Calu3 (cell line): ENCODE measurements around the gene SAPCD1. TPM values are rescaled to one million over a fixed set of nuclear protein-coding genes. Genes with fewer than 3 reads are reported as not detected.

Experiments used
- BruUV-seq: library from RNA; stranded (reverse); fragments of 400-500 nt; replicated peaks from 2 replicates; lab custom pipeline; 2021; lab: Mats Ljungman, UMichigan
- CTCF ChIA-PET: fragments of 300-600 bp; sonication (Branson Sonifier 250); formaldehyde crosslinking; loops from one replicate; lab custom pipeline; 2022; ENCODE audit warnings: antibody characterized with exemption; lab: Charles Lee
- DNase-seq: peaks from one replicate; pipeline ENCODE4 v3.0.0; 2022
- H3K27ac Mint-ChIP-seq: one replicate; pipeline ENCODE4 v1.8.0; 2022; ENCODE audit warnings: mixed read lengths; ENCODE audit not compliant: unreplicated experiment
- H3K27me3 Mint-ChIP-seq: one replicate; pipeline ENCODE4 v1.8.0; 2022; ENCODE audit warnings: mixed read lengths; ENCODE audit not compliant: unreplicated experiment
- H3K36me3 Mint-ChIP-seq: one replicate; pipeline ENCODE4 v1.8.0; 2022; ENCODE audit warnings: mild to moderate bottlenecking, moderate library complexity, mixed read lengths; ENCODE audit not compliant: insufficient read depth, unreplicated experiment
- H3K4me1 Mint-ChIP-seq: one replicate; pipeline ENCODE4 v1.8.0; 2022; ENCODE audit warnings: mild to moderate bottlenecking, low read depth, mixed read lengths; ENCODE audit not compliant: unreplicated experiment
- H3K4me3 Mint-ChIP-seq: one replicate; pipeline ENCODE4 v1.8.0; 2022; ENCODE audit warnings: mild to moderate bottlenecking, low read depth, moderate library complexity, mixed read lengths; ENCODE audit not compliant: unreplicated experiment
- H3K9me3 Mint-ChIP-seq: one replicate; pipeline ENCODE4 v1.8.0; 2022; ENCODE audit warnings: low read depth, mixed read lengths; ENCODE audit not compliant: unreplicated experiment
- CTCF ChIP-seq: fragments of 200-600 bp; IDR thresholded peaks from one replicate; pipeline ENCODE4 v1.8.0; 2022; ENCODE audit warnings: antibody characterized with exemption; ENCODE audit not compliant: unreplicated experiment
- intact Hi-C: fragments of 100-400 bp; cut with micrococcal nuclease; formaldehyde crosslinking; loops from one replicate; pipeline ENCODE4 v1.10.0; 2022; ENCODE audit not compliant: unreplicated experiment
- total RNA-seq: library from RNA; stranded (reverse); gene quantifications from 2 replicates; pipeline ENCODE4 v1.2.3, GENCODE V29; 2022

Gene SAPCD1
- total RNA-seq, 1 experiment from 2014 or later, result 26.6 TPM

DNA sequence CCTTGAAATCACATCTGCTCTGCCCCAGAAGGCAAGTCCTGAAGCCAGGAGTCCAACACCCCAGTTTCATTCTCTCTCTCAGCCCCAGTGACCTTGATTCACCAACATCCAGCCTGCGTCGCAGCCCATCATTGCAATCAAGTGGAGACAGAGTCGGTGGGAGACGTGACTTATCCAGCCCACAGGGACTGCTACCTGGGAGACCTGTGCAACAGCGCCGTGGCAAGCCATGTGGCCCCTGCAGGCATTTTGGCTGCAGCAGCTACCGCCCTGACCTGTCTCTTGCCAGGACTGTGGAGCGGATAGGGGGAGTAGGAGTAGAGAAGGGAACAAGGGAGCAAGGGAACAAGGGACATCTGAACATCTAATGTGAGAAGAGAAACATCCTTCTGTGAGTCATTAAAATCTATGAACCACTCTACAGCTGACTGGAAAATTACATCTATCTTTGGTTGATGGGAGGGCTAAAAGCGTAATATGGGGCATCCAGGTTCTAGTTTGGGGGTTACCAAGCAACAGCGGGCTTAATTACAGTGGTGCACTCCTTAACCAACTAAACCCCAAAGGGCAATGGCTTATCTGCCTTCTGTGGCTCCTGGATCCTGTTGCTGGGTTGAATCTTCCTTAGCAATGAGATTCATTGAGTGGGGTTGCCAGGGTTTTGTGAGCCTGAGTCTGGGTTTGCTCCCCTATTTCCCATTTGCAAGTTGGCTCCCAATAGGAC lies 44.8 kb upstream of the SAPCD1 start:
- peak; percentile 58 for TF ChIP-seq CTCF
- H3K27me3 Mint-ChIP-seq, result peaks cover 35% of the 10 kb centered on the region
- H3K27ac Mint-ChIP-seq, result peak overlapping the region; percentile 26
- H3K36me3 Mint-ChIP-seq, result peaks cover 7% of the 10 kb centered on the region
- peak; percentile 77 for DNase-seq
- peak overlapping the region; percentile 24 for H3K4me3 Mint-ChIP-seq
- H3K9me3 Mint-ChIP-seq, result no peaks in the 10 kb centered on the region
- CTCF ChIA-PET, result interaction anchor here (0.5 to 0.6 kb wide), 2 partner anchors 9 to 20 kb away, joined by 3 to 10 read pairs; no protein-coding TSS in a partner anchor
- intact Hi-C loops, result no loop called here
- H3K4me1 Mint-ChIP-seq, result peaks cover 34% of the 10 kb centered on the region
- BruUV-seq, result no TSS peak

GRCh38 chr6:31718265-31718664 lies 44.2 kb upstream of the SAPCD1 start:
- peaks cover 7% of the 10 kb centered on the region for H3K36me3 Mint-ChIP-seq
- no TSS peak for BruUV-seq
- intact Hi-C loops, result no loop called here
- peak overlapping the region; percentile 26 for H3K27ac Mint-ChIP-seq
- CTCF ChIA-PET, result no interaction called here
- peak; percentile 88 for DNase-seq
- peaks cover 29% of the 10 kb centered on the region for H3K27me3 Mint-ChIP-seq
- no peak for TF ChIP-seq CTCF
- H3K9me3 Mint-ChIP-seq, result no peaks in the 10 kb centered on the region
- H3K4me1 Mint-ChIP-seq, result peaks cover 34% of the 10 kb centered on the region
- H3K4me3 Mint-ChIP-seq, result no peak overlapping the region

- H3K4me1 Mint-ChIP-seq, result peaks cover 34% of the 10 kb centered on the region
- no TSS peak for BruUV-seq
- no peak for DNase-seq
- intact Hi-C loops, result no loop called here
- H3K9me3 Mint-ChIP-seq, result no peaks in the 10 kb centered on the region
- no peak for TF ChIP-seq CTCF
- no peak overlapping the region for H3K4me3 Mint-ChIP-seq
- peak overlapping the region; percentile 26 for H3K27ac Mint-ChIP-seq
- H3K36me3 Mint-ChIP-seq, result peaks cover 12% of the 10 kb centered on the region
- CTCF ChIA-PET, result interaction anchor here (0.5 kb wide), 1 partner anchor 68 kb away, joined by 6 read pairs; no protein-coding TSS in a partner anchor
- H3K27me3 Mint-ChIP-seq, result peaks cover 22% of the 10 kb centered on the region
Observed at GRCh38 chr6:31719001-31719400, 43.5 kb upstream of the SAPCD1 start.

DNA sequence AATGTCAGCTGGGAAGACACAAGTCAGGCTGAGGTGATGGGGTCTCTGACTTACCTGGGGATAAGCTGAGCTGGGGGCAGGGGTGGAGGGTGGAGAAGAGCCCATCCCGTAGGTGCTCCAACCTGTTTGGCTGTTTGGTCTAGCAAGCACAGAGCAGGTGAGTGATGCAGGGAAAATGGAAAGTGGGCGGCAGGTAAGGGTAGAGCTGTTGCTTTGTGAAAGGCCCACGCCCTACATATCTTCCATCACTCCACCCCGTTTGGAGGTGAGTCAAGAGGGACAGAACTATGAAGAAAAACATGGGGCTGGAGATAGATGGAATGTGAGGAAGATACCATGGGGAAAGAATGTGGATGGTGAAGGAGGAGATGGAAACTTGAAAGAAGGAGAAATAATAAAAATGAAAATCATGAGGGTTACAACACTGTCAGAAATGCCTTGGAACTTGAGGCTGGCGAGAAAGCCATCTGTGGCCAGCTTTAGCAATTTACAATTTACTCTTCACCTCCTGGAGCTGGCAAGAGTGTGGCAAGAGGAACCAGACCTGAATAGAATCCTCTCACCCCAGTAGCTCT lies 42.2 kb upstream of the SAPCD1 start:
- peaks cover 13% of the 10 kb centered on the region for H3K36me3 Mint-ChIP-seq
- intact Hi-C loops, result no loop called here
- H3K9me3 Mint-ChIP-seq, result no peaks in the 10 kb centered on the region
- H3K4me1 Mint-ChIP-seq, result peaks cover 34% of the 10 kb centered on the region
- DNase-seq, result no peak
- no peak overlapping the region for H3K27ac Mint-ChIP-seq
- H3K4me3 Mint-ChIP-seq, result no peak overlapping the region
- no peak for TF ChIP-seq CTCF
- CTCF ChIA-PET, result interaction anchor here (1.0 kb wide), 1 partner anchor 19 kb away, joined by 5 read pairs; the partner anchor contains the start of gene MSH5
- no TSS peak for BruUV-seq
- peaks cover 15% of the 10 kb centered on the region for H3K27me3 Mint-ChIP-seq
